AG09309 (cell line): ENCODE measurements around the gene NFATC2.

ENCODE experiments used
- DNase-seq: peaks from one replicate; pipeline ENCODE4 v3.0.0-alpha.2; 2010; ENCODE audit warnings: low read depth
- H3K4me3 ChIP-seq: 2 replicates; pipeline ENCODE4 v1.5.1; 2011; ENCODE audit warnings: mild to moderate bottlenecking, low read depth, low read length, moderate library complexity; ENCODE audit not compliant: control insufficient read depth
- TF ChIP-seq, protein P1 (sequence below): IDR thresholded peaks from 2 replicates; pipeline ENCODE4 v1.5.1; 2011; ENCODE audit warnings: mild to moderate bottlenecking, low read depth, low read length, inconsistent platforms; ENCODE audit not compliant: insufficient read depth, control insufficient read depth; ENCODE audit errors: missing control alignments

Gene NFATC2

DNA sequence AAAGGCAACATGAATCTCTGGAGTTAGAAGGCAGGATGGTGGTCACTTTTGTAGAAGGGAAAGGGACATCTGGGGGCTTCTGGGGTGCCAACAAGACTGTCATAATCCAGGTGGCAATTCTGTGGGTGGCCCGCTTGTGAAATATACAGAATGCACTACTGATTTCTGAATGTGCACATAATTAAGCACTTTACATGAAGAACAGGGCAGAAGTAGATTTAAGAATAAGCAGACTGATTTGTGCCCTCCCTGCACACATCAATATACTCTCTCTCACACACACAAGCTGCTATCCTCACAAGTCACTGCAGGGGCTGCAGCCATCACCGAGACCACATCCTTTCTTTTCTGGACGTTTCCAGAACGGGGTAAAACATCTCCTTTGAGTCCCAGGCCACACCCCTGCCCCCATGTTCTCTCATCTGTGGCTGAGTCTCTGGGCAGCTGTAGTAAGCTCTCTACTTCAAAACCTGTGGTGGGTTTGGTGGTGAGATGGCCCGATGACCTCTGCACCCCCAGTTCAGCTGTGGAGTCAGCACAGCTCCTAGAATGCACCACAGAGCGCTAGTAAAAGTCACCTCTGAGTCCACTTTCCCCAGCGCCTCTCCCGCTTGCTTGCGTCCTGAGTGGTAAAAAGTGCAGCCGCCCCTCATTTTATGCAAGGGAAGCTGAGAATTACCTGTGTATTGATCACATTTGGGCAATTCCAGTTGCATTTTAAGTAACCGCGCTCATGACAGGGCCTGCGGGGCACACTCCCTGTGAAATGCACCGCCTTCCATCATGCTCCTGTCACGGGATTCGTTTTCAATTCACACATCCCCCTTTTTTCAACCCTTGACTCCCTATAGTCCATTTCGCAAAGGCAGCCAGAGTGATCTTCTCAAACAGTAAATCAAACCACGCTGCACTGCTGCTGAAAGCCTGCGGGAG lies 115.5 kb downstream of the NFATC2 start:
- DNase-seq: no peak
- H3K4me3 ChIP-seq: no peak overlapping the region
- TF ChIP-seq, protein P1, sequence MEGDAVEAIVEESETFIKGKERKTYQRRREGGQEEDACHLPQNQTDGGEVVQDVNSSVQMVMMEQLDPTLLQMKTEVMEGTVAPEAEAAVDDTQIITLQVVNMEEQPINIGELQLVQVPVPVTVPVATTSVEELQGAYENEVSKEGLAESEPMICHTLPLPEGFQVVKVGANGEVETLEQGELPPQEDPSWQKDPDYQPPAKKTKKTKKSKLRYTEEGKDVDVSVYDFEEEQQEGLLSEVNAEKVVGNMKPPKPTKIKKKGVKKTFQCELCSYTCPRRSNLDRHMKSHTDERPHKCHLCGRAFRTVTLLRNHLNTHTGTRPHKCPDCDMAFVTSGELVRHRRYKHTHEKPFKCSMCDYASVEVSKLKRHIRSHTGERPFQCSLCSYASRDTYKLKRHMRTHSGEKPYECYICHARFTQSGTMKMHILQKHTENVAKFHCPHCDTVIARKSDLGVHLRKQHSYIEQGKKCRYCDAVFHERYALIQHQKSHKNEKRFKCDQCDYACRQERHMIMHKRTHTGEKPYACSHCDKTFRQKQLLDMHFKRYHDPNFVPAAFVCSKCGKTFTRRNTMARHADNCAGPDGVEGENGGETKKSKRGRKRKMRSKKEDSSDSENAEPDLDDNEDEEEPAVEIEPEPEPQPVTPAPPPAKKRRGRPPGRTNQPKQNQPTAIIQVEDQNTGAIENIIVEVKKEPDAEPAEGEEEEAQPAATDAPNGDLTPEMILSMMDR: no peak

DNA sequence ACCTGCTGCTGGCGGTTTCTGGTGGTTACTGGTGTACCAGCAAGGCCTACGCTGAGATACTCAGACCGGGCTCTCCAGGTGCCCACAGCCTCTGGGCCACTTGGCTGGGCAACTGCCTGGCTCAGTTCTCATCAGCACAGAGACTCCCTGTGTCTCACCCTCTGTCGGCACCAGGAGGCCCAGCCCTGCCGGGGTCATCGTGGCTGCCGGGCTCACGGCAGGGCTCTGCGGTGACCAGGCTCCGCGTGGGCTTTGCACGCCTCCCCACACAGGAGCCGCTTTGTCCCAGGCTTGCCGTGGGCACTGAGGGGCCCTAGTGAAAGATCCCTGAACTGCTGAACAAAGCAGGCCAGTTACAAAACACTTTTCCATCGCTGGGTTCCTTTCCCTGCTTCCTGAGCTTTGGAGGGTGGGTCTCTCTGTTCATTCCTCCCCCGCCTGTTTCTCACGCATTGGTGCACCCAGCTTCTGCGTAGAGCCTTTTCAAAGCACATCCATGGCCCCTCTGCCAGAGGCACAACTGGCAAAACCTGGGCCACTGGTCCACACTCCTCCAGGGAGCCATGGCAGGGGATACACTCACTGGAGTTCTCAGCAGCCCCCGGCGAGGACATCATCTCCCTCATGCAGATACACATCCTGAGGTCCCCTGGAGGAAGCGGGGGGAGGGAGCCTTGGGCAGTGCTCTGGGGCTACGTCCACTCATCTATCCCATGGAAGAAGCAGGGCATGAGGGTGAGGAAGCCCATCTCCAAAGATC lies 117.0 kb downstream of the NFATC2 start:
- no peak overlapping the region for H3K4me3 ChIP-seq
- TF ChIP-seq, protein P1: no peak
- DNase-seq: no peak

DNA sequence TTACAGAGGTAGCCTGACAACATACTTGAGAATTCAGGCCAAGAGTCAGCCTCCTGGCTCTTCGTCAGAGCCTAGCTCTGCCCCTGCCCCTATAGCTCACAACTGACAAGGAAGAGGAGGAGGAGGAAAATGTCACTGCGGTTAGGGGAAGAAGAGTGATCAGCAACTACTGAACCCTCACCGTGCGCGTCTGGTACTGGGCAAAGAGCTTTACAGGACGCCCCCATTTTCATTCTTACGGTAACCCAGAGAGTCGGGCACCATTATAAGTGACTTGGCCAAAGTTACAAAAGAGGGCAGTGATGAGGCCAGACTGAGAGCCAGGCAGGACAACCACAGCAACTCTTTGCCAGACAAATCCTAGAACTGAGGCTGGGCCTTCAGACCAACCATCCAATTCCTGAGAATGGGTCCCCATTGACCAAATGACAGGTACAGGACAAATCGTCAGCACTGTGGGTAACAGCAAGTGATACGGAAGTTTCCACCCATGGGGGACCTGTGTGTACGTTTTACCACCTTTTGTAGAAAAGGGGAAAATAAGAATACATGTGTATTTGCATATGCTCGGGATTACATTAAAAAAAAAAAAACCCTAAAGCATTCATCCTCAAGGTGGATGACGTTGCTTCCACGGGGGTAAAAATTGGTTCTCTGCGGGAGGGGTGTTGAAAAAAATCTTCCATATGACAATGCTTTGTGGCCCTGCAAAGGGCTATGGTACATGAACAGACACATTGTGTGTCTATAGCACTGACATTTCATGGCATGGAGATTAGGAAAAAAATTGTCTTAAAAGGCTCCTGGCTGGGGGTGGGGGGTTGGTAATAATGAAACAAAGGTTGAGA lies 118.0 kb downstream of the NFATC2 start:
- no peak for DNase-seq
- TF ChIP-seq, protein P1: no peak
- H3K4me3 ChIP-seq: no peak overlapping the region

DNA sequence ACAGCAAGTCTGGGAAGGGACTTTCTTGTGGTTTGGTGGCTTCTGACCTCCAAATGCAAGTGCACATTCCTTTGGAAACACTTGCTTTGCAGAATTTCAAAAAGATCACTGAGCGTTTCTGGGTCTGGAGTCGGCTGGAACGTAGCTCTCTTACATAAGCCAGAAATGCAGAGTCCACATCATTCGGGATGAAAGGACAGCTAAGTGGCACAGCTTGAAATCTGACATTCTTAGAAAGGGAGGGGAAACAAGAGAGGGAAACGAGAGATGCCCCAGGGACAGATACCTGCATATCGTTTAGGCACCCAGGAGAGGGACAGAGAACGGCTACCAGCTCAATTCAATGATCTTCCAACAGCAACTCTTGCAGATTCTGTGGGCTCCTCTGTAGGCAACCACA lies 118.7 kb downstream of the NFATC2 start:
- TF ChIP-seq, protein P1: no peak
- H3K4me3 ChIP-seq: no peak overlapping the region
- DNase-seq: no peak

DNA sequence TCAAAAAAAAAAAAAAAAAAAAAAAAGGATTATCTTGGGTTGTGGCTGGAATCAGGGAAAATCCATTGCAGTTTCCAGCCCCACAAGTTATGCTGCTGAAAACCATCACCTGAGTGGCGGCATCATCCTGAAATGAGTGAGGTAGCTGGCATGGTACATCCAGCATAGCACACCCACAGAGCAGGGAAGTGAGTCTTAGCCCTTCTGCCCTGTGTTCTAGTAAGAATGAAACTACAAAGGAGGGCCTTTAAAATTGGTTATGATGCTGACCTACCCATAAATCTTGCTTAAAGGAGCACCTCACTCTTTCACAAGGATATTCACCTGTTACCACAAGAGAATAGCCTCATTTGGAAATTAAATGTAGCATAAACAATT lies 119.2 kb downstream of the NFATC2 start:
- H3K4me3 ChIP-seq: no peak overlapping the region
- TF ChIP-seq, protein P1: no peak
- DNase-seq: no peak
